ENCODE data around the gene CD40.

Gene CD40

GRCh38 chr20:46173652-46174468, 55.7 kb downstream of the CD40 start:
- no peak for DNase-seq (ENCODE audit: low read depth in 2 of 2)

GRCh38 chr20:46174469-46175126, 56.5 kb downstream of the CD40 start:
- DNase-seq (ENCODE audit: low read depth in 2 of 2), result peak; percentile 34

- DNase-seq (ENCODE audit: low read depth in 2 of 2), result no peak
These were observed 57.0 kb downstream of the CD40 start for GRCh38 chr20:46175127-46175494.

GRCh38 chr20:46176739-46177378, 58.7 kb downstream of the CD40 start:
- DNase-seq (ENCODE audit: low read depth in 2 of 2), result no peak

GRCh38 chr20:46177768-46178167, 59.7 kb downstream of the CD40 start:
- no peak for DNase-seq (ENCODE audit: low read depth in 2 of 2)

GRCh38 chr20:46178891-46179290, 60.8 kb downstream of the CD40 start:
- DNase-seq (ENCODE audit: low read depth in 2 of 2), result no peak
